GM19025 (cell line): Measurements from ENCODE around the gene SPTSSB.

ENCODE experiments used
- ATAC-seq: cut with Tn5 transposase; IDR thresholded peaks from one replicate; pipeline ENCODE4 v1.9.1; 2021; ENCODE audit warnings: mild to moderate bottlenecking, low read depth, moderate library complexity; ENCODE audit not compliant: unreplicated experiment

SPTSSB gene

GRCh38 chr3:161295325-161295724 is 76.0 kb downstream of the SPTSSB start:
- no peak for ATAC-seq
